ENCODE measurements around the gene DGKQ.

DNA sequence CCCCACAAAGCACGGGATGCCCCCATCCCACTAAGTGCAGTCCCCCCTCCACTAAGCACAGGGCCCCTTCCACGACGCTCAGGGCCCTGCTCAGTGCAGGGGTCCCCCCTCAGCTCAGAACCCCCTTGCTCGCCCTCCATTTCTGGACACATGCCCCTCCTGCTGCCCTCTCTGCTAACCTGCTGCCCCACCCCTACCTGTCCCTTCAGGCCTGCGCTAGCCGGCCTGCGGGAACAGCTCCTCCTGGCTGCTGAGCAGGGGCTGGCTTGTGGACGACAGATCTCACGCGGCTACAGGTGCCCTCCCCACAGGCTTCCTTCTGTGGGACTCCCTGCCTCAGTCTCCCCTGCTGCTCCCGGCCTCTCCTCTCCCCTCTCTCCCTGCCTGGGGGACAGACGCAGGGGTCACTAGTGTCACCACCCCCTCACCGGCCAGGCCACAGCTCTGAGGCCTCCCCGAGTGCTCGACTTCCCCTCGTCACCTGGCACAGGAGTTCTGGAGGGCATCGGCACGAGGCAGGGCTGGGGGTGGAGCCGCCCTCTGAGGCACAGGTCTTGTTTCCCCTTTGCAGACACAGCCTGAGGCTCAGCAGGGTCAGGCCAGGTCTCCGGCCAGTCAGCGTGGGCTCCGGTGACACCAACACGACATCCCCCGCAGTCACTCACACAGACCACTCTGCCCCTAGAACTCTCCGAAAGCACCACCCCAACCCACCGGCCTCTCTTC, 62.8 kb downstream of the DGKQ start:
- TF ChIP-seq, protein P1, sequence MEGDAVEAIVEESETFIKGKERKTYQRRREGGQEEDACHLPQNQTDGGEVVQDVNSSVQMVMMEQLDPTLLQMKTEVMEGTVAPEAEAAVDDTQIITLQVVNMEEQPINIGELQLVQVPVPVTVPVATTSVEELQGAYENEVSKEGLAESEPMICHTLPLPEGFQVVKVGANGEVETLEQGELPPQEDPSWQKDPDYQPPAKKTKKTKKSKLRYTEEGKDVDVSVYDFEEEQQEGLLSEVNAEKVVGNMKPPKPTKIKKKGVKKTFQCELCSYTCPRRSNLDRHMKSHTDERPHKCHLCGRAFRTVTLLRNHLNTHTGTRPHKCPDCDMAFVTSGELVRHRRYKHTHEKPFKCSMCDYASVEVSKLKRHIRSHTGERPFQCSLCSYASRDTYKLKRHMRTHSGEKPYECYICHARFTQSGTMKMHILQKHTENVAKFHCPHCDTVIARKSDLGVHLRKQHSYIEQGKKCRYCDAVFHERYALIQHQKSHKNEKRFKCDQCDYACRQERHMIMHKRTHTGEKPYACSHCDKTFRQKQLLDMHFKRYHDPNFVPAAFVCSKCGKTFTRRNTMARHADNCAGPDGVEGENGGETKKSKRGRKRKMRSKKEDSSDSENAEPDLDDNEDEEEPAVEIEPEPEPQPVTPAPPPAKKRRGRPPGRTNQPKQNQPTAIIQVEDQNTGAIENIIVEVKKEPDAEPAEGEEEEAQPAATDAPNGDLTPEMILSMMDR (conservative IDR thresholded peaks at IDR 0.05; ENCODE audit: low read depth in 2 of 2): peak in 1 of 2 experiments; percentile 17; a peak in 2 of 4 replicates
- TF ChIP-seq CREB1 (CRISPR knock-in tag; IDR thresholded peaks at IDR 0.05; ENCODE audit: low read depth): no peak
- TF ChIP-seq, protein P2, sequence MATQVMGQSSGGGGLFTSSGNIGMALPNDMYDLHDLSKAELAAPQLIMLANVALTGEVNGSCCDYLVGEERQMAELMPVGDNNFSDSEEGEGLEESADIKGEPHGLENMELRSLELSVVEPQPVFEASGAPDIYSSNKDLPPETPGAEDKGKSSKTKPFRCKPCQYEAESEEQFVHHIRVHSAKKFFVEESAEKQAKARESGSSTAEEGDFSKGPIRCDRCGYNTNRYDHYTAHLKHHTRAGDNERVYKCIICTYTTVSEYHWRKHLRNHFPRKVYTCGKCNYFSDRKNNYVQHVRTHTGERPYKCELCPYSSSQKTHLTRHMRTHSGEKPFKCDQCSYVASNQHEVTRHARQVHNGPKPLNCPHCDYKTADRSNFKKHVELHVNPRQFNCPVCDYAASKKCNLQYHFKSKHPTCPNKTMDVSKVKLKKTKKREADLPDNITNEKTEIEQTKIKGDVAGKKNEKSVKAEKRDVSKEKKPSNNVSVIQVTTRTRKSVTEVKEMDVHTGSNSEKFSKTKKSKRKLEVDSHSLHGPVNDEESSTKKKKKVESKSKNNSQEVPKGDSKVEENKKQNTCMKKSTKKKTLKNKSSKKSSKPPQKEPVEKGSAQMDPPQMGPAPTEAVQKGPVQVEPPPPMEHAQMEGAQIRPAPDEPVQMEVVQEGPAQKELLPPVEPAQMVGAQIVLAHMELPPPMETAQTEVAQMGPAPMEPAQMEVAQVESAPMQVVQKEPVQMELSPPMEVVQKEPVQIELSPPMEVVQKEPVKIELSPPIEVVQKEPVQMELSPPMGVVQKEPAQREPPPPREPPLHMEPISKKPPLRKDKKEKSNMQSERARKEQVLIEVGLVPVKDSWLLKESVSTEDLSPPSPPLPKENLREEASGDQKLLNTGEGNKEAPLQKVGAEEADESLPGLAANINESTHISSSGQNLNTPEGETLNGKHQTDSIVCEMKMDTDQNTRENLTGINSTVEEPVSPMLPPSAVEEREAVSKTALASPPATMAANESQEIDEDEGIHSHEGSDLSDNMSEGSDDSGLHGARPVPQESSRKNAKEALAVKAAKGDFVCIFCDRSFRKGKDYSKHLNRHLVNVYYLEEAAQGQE (IDR thresholded peaks at IDR 0.05; ENCODE audit: unreplicated experiment): no peak
- TF ChIP-seq EZH2 (IDR thresholded peaks at IDR 0.05; ENCODE audit: low read depth, unreplicated experiment): no peak
- TF ChIP-seq POLR2AphosphoS5 (IDR thresholded peaks at IDR 0.05; ENCODE audit: low read depth): no peak
- TF ChIP-seq, protein P3, sequence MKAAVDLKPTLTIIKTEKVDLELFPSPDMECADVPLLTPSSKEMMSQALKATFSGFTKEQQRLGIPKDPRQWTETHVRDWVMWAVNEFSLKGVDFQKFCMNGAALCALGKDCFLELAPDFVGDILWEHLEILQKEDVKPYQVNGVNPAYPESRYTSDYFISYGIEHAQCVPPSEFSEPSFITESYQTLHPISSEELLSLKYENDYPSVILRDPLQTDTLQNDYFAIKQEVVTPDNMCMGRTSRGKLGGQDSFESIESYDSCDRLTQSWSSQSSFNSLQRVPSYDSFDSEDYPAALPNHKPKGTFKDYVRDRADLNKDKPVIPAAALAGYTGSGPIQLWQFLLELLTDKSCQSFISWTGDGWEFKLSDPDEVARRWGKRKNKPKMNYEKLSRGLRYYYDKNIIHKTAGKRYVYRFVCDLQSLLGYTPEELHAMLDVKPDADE (IDR thresholded peaks at IDR 0.05): no peak
- TF ChIP-seq JUNB (IDR thresholded peaks at IDR 0.05; ENCODE audit: unreplicated experiment): no peak
- no peak for TF ChIP-seq EZH2phosphoT487 (IDR thresholded peaks at IDR 0.05; ENCODE audit: unreplicated experiment)
- no peak for TF ChIP-seq ZNF331 (CRISPR knock-in tag; IDR thresholded peaks at IDR 0.05; ENCODE audit: low read depth)
- TF ChIP-seq STAT1 (IDR thresholded peaks at IDR 0.05; ENCODE audit: unreplicated experiment): no peak
- no peak for TF ChIP-seq ZNF114 (CRISPR knock-in tag; IDR thresholded peaks at IDR 0.05)

Data from GM23338 (cell line).